NCI-H2081 treated with DMSO at 0.1 percent for 48 hours (cell line): Measurements from ENCODE around the gene CDK15.
"Not testable (repeated sequence)": the region's sequence is repeated elsewhere in the genome, so short reads cannot be mapped to it uniquely, and the experiment has no call there.

Experiments
- DNase-seq: peaks from one replicate; lab custom pipeline; 2025; lab: John Stamatoyannopoulos, UW

The CDK15 gene

DNA sequence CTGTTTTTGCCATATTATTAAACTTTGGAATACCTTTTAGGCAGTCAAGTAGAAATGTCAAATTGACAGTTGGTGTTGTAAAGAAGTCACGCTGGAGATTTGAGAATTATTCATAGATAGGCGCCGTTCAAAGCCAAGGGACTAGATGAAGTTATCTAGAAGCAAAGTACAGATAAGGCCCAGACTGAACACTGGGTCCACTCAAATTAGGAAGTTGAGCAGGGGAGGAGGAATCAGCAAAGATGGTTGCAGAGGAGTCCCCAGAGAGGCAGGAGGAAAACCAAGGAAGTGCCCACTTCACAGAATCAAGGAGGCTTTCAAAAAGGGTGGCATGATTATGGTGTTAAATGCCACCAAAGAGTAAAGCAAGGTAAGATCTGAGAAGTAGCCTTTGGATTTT lies 16.0 kb upstream of the CDK15 start:
- DNase-seq = no peak

DNA sequence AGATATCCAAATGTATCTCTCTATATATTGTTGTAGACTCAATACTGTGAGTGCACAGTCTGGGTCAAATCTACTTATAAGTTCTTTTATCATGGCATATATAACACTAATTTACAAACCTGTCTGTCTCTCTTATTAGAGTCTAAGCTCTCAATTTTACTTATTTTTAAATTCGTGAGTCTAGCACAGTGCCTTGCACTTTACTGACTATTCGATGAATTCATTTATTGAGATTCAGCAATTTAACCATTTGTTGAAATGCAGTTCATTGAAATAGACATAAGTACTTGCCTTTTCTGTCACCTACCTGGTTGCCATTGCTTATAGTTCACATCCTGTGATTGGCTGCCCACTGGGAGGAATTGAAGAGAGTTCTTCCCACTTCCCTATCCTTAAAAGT lies 15.3 kb upstream of the CDK15 start:
- no peak for DNase-seq

DNA sequence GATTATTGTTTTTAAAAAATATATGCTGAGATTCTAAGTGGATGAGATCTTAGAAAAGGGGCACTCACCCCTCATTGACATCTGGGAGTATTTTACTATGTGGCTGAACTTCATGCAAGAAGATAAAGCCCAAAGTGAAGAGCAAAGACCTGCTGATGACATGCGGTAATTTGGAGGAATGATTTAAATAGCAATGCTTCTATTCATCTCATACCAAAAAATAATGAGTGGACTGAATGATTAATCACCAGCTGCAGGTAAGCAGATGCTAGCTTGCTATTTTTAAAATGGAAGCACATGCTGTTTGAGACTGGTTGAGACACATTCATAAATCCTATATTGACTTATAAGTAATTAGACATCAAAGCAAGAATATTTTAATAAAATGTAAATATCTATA lies 12.7 kb upstream of the CDK15 start:
- DNase-seq = no peak

DNA sequence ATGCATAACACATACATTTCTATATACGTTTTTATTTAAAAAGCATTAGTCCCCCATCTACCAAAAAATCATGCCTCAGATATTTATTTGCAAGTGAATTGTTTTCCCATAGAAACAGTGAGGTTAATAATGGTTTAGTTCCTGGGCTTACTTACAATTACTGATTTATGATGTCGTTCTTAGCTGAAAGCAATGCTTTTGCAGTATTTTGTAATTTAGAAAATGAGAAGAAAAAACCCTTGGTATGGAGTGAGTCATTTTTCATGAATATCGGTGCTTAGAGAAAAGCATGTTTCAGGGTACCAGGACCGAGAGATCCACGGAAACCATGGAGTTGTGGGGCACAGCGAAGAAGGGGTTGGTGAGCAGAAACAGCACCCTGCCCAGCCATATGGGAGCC lies 12.0 kb upstream of the CDK15 start:
- no peak for DNase-seq

DNA sequence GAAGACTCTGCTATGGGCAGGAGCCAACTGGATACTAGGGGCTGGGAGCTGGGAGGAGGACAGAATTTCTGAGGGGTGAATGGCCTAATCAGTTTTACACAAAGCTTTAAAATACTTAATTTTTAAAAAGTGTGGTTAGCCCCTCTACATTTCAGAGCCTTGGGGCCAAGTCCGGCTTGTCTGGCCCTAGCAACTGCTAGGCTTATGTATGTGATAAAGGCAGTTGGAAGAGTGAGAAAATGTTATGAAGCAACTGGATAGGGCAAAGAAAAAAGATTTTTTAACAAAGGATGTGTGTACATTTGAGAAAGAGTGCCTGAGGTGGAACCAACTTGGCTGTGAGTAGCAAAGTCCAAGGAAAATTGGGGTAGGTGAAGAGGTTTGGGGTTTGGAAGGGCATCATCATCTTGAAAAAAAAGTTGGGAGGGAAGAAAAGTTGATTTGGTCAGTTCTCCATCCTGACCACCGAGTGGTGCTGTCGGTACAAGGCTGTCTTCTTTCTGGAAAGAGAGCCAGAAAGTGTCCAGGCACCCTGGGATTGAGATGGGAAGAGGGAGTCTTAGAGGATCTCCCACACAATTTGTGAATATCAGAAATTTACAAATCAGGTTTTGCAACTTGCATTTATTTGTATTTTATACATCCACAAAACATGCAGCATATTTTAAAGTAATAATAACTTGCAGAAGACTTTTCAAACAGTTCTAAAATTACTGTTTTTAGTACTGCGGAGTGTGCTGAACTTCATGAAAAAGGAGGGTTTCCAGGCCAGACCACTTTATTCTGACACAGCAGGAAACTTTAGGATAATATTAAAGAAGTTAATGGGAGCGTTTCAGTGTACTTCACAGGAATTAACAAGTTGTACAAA lies 10.5 kb upstream of the CDK15 start:
- DNase-seq = no peak

DNA sequence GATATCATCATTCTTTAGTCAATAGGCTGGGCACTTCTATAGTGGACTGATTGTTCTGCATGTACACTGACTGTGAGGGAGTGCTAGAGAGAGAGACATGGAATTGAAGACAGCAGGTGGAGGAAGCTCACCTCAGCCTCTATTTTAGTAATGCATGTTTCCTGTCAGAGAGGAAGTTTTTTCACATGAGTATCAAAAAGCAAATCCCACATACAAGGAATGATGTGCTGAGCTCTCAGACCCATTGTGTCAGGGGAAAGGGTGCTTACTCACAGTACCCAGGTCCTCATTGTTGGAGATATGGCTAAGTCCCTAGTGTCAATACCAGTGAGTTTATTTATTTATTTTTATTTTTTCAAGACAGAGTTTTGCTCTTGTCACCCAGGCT lies 9.9 kb upstream of the CDK15 start:
- DNase-seq = no peak

DNA sequence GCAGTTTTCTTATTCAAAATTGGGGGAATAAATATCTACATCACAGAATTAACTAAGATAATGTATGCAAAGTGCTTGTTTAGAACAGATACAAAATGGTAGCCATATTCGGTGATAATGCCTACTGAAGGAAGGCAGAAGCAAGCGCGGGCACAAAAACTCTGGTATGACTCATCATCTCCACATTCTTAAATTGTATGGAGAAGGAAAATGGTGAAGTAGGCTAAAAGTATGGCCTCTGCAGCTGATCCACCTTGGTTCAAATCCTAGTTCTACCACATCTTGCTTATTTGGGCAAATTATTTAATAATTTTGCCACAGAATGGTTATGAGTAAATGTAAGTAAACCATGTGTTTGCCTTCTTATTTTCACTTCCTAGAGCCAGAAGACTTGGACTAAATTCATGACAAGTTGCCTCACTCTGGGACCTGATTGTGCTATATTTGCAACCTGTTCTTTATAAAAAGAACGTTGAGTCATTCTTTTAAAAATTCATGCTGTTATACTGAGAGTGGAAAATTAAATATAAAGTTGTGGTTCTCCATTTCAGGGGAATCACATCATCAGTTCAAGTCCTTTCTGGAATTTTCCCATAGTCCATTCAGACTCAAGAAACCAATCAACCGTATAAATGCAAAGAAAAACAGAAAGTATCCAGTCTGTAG lies 9.0 kb upstream of the CDK15 start:
- DNase-seq = no peak

DNA sequence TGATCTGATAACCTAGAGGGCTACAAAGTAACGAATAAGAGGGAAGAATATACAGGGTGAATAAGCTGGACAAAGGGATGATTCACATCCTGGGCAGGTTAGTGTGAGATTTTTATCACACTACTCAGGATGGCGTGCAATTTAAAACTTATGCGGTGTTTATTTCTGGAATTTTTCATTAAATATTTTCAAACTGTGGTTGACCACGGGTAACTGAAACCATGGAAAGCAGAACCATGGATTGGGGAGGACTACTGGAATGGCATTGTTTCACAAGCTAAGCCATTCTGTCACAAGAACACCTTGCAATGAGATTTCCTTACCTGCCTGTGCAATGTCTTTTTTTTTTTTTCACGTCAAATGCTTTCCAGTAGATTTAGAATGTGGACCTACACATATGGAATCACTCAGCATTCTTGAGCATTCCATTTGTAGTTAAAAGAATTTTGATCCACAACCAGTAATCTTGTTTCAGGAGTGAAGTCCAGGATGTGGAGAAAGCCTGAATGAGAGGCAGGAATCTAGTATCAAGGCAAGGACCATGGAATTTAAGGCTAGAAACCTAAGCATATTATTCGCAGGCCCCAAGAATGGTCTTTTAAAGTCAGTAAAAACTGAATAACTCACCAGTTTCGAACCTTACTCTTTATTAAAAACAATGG lies 8.0 kb upstream of the CDK15 start:
- DNase-seq = no peak

DNA sequence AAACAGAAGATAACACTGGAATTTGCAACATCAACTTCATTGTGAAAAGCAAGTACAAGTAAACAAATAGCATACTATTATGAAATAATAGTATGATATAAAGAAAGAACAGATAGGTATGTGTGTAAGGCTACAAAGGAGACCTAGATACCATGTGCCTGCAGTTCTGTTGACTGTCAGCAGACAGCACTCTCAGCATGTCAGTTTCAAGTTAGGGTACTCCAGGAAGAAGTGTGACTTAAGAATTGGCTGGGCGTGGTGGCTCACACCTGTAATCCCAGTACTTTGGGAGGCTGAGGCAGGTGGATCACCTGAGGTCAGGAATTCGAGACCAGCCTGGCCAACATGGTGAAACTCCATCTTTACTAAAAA lies 7.4 kb upstream of the CDK15 start:
- not testable (repeated sequence) for DNase-seq

DNA sequence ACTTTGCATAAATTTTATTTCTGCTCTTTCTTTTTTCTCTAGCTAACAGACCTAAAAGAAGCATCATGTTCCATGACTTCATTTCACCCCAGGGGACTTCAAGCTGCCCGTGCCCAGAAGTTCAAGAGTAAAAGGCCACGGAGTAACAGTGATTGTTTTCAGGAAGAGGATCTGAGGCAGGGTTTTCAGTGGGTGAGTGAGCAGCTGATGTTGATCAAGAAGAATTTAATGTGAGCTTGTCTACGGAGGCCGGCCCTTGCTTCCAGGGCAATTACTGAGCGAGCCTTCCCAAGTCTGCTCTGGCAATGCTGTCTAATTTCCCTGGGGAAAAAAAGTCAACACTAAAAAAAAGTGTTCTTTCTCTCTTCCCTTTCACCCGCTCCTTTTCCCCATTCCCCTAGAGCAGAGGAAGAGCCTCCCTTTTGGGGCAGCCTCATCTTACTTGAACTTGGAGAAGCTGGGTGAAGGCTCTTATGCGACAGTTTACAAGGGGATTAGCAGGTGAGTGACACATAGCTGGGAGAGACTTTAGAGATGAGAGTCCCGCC lies 1.2 kb downstream of the CDK15 start:
- no peak for DNase-seq

DNA sequence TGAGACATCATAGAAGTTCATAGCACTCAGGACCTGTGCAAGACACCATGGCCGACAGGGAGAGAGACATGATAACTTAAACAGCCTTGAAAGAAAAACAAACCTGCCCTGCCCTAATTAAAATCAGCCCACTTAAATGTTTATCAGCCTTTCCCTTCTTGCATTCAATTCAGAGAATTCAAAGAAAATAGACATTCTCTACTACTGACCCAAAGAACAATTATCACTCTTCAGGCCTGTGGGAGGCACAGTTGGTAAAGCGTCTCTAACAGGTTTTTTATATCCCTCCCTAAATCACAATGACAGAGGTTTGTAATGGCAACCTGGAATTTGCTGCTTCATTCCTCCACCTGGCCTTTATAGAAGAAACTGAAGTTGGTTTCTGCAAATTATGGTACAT lies 1.7 kb downstream of the CDK15 start:
- DNase-seq = no peak

DNA sequence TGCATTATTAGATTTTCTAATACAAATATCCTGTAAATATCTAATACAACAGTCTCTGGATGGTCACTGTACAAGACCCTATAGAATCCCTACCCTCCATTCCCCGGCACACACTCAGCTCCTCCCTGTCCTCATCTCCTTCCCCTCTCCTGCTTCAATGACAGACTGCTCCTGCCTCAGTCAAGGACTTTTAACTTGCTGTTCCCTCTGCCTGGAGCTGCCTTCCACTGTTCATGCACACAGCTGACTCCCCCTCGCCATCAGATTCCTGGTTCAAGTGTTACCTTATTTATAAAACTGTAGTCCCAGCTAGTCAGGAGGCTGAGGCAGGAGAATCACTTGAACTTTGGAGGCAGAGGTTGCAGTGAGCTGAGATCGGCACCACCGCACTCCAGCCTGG lies 3.3 kb downstream of the CDK15 start:
- no peak for DNase-seq

DNA sequence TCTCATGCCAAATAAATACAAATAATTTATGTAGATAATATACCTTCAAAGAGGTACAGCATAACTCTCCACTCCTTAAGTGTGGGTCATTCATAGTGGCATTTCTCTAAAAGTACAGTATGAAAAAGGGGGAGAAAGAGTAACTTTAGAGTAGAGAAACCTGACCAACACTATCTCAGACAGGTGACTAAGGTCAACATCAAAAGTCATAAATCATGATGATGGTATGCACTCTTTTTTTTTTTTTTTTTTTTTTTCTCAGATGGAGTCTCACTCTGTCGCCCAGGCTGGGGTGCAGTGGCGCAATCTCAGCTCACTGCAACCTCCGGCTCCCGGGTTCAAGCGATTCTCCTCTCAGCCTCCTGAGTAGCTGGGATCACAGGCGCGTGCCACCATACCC lies 4.3 kb downstream of the CDK15 start:
- DNase-seq = not testable (repeated sequence)

DNA sequence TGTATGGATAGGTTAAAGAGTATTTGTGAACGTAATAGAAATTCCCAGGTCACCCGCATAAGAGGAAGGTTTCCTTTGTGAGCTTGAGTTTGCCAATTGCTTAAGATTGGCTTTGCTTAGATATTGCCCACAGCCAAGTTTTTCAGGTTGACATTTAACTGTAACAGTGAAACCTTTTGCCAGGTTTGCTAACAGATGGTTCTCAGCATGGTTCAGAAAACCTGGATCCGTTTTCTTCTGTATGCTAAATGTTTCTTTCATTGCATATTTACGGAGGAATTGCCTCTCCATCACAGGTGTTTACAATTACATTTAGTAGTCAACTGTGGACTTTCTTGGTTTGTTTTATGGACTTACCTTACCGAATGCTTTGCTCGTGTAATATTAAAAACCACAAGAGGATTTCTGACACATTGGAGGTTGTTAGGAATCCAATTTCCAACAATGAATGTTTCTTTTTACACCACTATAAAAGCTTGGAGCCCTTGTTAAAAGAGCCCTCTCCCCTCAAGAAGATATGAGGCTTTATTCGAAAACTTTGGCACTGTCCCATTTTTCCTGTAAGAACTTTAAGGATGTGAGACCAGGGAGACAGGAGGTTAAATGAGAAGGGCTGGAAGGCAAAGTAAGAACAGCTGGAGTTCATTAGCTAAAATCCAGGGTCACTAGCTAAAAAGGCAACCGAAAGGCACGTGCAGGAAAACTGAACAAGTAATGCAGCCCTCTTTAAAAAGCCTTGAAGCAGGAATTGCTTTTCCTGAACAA lies 7.8 kb downstream of the CDK15 start:
- no peak for DNase-seq

DNA sequence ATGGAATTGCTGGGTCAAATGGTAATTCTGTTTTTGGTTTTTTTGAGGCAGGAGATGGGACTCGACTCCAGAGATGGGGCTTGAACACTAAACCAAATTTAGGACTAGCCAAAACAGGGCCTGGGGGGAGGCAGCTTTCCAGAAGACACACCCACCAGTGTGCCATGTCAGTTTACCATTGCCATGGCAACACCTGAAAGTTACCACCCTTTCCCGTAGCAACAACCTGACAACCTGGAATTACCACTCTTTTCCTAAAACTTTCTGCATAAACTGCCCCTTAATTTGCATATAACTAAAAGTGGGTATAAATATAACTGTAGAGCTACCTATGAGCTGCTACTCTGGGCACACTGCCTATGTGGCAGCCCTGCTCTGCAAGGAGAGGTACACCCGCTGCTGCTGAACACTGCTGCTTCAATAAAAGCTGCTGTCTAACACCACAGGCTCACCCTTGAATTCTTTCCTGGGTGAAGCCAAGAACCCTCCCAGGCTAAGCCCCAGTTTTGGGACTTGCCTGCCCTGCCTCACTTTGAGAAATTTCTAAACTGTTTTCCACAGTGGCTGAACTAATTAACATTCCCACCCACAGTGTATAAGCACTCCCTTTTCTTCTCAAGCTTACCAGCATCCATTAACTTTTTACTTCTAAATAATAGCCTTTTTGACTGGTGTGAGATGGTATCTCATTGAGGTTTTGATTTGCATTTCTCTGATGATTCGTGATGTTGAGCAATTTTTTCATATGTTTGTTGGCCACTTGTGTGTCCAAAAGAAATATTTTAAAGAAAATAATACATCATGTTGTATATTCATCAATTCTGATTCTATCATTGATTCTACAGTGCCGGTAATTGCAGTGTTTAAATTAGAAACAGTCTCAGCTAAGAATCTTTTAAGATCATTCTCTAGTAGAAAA lies 10.6 kb downstream of the CDK15 start:
- DNase-seq = no peak

DNA sequence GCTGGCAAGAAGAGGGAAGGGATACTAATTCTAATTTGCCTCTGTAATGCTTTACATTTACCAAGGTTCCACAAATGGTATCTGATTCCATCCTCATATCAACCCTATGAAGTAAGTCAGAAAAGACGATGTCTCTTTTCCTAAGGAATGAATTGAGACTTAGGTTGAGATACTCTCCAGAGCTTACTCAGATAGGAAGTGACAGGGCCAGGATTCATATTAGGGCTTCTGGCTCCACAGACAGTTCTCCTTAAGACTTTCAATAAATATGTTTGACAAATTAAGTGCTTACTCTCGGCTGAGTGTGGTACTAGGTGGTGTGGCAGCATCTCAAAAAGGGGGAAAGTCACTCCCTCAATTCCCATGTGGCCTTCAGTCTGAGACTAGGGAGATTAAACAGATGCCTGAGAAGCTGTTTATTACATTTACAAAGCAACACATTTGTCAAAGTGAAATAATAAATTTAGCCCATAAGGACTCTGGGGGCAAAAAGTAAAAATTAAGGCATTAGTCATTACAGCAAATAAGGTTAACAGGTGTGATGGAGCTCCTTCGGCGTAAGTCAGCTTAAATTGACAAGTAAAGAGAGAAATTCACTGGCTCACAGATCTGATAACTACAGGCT lies 14.2 kb downstream of the CDK15 start:
- DNase-seq = no peak

DNA sequence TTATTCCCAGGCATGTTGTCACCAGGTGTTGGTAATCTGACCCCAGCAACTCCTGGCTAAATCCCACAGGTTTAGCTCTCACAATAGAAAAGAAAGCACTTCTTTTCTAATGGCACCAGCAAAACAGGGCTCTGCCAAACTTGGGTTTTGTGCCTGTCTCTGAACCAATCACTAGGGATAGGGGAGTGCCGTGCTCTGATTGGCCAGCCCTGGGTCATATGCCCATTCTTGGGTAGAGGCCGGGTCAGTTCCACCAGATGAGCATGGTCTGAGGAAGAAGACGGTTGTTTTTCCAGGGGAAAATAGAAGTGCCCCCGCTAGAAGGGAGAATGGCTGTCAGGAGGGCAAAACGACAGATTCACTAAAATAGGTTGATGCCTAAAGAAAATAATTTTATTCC lies 14.7 kb downstream of the CDK15 start:
- no peak for DNase-seq

DNA sequence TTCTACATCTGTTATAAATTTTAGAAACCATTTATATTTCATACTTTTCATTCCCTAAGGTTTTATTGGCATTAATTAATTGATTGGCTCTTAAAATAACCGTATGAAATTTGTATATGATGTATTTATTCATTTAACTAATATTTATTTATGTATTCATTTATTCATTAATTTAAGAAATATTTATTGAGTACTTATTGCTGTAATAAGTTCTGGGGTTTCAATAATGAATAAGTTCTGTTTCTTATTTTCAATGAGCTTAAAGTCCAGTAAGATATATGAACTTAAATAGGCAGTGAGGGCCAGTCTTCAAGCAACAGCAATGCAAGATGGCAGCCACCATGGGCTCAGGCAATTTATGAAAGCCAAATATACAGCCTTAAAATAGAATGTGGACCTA lies 17.9 kb downstream of the CDK15 start:
- DNase-seq = no peak

DNA sequence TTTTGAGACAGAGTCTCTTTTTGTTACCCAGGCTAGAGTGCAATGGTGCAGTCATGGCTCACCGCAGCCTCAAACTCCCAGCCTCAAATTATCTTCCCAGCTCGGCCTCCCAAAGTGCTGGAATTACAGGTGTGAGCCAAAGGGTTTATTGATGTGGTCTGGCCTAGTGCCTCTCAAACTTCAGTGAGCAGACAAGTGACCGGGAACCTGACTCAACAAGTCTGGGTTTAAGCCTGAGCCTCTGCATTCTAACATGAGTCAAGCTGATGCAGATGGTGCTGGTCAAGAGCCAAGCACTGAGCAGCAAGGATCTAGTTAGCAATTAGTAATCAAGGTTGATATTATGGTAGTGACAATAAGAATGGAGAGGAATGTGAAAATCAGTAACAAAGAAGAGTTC lies 21.3 kb downstream of the CDK15 start:
- no peak for DNase-seq

DNA sequence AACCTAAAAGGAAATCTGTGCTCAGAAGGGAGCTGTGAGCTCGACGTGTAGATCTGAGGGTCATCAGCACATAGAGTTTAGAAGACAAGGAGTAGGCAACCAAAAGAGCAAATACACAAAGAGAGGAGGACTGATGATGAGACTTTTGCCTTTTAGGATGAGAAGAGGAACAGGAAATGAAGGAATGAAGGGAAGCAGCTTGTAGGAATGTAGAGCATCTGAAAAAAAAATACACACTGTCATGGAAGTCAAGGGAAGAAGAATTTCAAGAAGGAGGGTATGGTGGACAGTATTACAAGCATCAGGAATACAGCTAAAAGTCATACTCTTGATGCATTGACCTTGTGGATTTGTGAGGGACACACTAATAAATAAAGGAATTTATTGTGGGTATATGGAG lies 21.9 kb downstream of the CDK15 start:
- DNase-seq = no peak

DNA sequence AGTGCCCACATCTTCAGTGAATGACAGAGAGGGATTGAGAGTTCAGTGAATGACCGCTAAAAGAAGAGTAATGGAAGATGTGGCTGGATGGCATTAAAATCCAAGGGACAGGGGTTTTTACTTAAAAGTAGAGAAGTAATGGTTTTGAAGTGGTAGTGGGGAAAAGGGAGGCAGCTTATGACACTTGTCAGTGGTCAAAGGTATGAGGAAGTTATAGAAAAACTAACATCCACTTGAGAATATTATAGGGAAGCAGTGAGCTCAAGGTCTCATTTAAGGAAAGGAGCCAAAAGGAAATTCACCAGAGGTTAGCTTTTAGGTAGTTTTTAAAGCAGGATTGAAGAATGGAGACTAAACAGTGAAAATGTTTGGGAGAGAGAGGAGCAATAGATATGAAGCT lies 24.3 kb downstream of the CDK15 start:
- DNase-seq = no peak
